WTC11 (cell line): Measurements from ENCODE around the gene NOL9. TPM values are rescaled to one million over a fixed set of nuclear protein-coding genes. Genes with fewer than 3 reads are reported as not detected.

Experiments used
- ESRRA ChIP-seq: sonication (generic); formaldehyde crosslinking; IDR thresholded peaks from 2 replicates; pipeline ENCODE4 v1.8.1; 2022; ENCODE audit warnings: mild to moderate bottlenecking, missing genetic modification reagents, borderline replicate concordance
- FOXK1 ChIP-seq: sonication (generic); formaldehyde crosslinking; IDR thresholded peaks from 2 replicates; pipeline ENCODE4 v1.8.0; 2022; ENCODE audit warnings: mild to moderate bottlenecking, moderate library complexity, missing genetic modification reagents
- FOXP1 ChIP-seq: sonication (generic); formaldehyde crosslinking; IDR thresholded peaks from 2 replicates; pipeline ENCODE4 v1.8.0; 2022; ENCODE audit warnings: missing genetic modification reagents, mild to moderate bottlenecking, moderate library complexity, borderline replicate concordance
- GTF2I ChIP-seq: fragments of 250-450 bp; sonication (Bioruptor Pico); conservative IDR thresholded peaks from 2 replicates; pipeline ENCODE4 v1.4.0; 2021; ENCODE audit warnings: mild to moderate bottlenecking
- MXD4 ChIP-seq: fragments of 250-450 bp; sonication (Bioruptor Pico); IDR thresholded peaks from 2 replicates; pipeline ENCODE4 v1.8.0; 2021; ENCODE audit warnings: mild to moderate bottlenecking, moderate library complexity, borderline replicate concordance
- NFATC4 ChIP-seq: fragments of 250-450 bp; sonication (Bioruptor Pico); IDR thresholded peaks from 2 replicates; pipeline ENCODE4 v1.9.0; 2021; ENCODE audit warnings: mild to moderate bottlenecking
- ZNF121 ChIP-seq: sonication (generic); formaldehyde crosslinking; IDR thresholded peaks from 2 replicates; pipeline ENCODE4 v1.8.0; 2023; ENCODE audit warnings: missing genetic modification reagents
- ZNF232 ChIP-seq: sonication (generic); formaldehyde crosslinking; IDR thresholded peaks from 2 replicates; pipeline ENCODE4 v1.8.0; 2022; ENCODE audit warnings: mild to moderate bottlenecking, missing genetic modification reagents
- ZNF317 ChIP-seq: sonication (generic); formaldehyde crosslinking; IDR thresholded peaks from 2 replicates; pipeline ENCODE4 v1.8.1; 2023; ENCODE audit warnings: low read depth, mild to moderate bottlenecking, moderate library complexity, missing genetic modification reagents, borderline replicate concordance
- ZNF423 ChIP-seq: fragments of 250-450 bp; sonication (Bioruptor Pico); IDR thresholded peaks from 2 replicates; pipeline ENCODE4 v2.1.2; 2022; ENCODE audit warnings: mild to moderate bottlenecking, moderate library complexity
- total RNA-seq: library from RNA; stranded (reverse); gene quantifications from 3 replicates; pipeline ENCODE4 v1.2.3, GENCODE V29; 2021
- TF ChIP-seq, protein P1 (sequence below): fragments of 200-600 bp; IDR thresholded peaks from 2 replicates; pipeline ENCODE4 v1.8.0; 2022; ENCODE audit warnings: antibody characterized with exemption
- TF ChIP-seq, protein P2 (sequence below): sonication (generic); formaldehyde crosslinking; conservative IDR thresholded peaks from 2 replicates; pipeline ENCODE4 v1.8.1; 2023; ENCODE audit warnings: mild to moderate bottlenecking, low read depth, missing genetic modification reagents, moderate library complexity
- TF ChIP-seq, protein P3 (sequence below): fragments of 250-450 bp; sonication (Bioruptor Pico); IDR thresholded peaks from 2 replicates; pipeline ENCODE4 v2.1.2; 2022; ENCODE audit warnings: mild to moderate bottlenecking, moderate library complexity
- TF ChIP-seq, protein P4 (sequence below): sonication (generic); formaldehyde crosslinking; IDR thresholded peaks from 2 replicates; pipeline ENCODE4 v1.8.0; 2022; ENCODE audit warnings: mild to moderate bottlenecking, missing genetic modification reagents
- TF ChIP-seq, protein P5 (sequence below): sonication (generic); formaldehyde crosslinking; IDR thresholded peaks from 2 replicates; pipeline ENCODE4 v1.8.1; 2022; ENCODE audit warnings: missing genetic modification reagents, borderline replicate concordance
- TF ChIP-seq, protein P6 (sequence below): fragments of 250-450 bp; sonication (Bioruptor Pico); IDR thresholded peaks from 2 replicates; pipeline ENCODE4 v1.9.0; 2021; ENCODE audit warnings: mild to moderate bottlenecking, borderline replicate concordance
- TF ChIP-seq, protein P7 (sequence below): sonication (generic); formaldehyde crosslinking; IDR thresholded peaks from 2 replicates; pipeline ENCODE4 v1.8.1; 2022; ENCODE audit warnings: low read depth, missing genetic modification reagents, borderline replicate concordance
- TF ChIP-seq, protein P8 (sequence below): sonication (generic); formaldehyde crosslinking; IDR thresholded peaks from 2 replicates; pipeline ENCODE4 v1.8.0; 2023; ENCODE audit warnings: mild to moderate bottlenecking, missing genetic modification reagents

Gene NOL9
- total RNA-seq, 1 experiment from 2014 or later, result 37.4 TPM

DNA sequence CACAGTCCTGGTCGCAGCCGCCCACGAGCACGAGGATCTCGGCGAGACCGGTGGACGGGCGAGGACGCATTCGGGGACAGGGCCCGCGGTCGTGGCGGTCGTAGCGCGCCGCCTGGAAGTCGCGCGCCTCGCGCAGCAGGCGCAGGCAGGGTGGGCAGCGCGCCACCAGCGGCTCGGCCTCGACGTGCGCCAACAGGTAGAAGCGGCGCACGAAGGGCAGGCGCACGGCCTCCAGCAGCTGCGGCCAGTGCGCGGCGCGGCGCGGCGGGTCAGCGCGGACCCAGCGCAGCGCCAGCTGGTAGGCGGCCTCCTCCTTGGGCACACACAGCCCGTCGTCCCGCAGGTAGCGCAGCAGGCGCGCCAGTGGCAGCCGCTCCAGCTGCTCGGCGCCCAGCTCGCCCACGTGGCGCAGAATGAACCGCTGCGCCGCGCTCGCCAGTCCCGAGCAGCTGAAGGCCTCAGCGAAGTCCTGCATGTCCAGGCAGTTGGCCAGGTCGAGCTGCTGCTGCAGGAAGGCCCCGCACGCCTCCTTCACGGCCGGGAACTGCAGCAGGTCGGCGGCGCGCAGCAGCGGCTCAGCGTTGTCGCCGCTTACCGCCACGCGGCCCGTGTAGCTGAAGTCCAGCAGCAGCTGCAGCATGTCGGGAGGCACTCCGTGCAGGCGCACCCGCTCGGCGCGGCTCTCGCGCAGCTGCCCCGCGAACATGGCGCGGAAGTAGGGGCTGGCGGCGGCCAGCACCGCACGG, 47.8 kb upstream of the NOL9 start (continued):
- TF ChIP-seq, protein P1, sequence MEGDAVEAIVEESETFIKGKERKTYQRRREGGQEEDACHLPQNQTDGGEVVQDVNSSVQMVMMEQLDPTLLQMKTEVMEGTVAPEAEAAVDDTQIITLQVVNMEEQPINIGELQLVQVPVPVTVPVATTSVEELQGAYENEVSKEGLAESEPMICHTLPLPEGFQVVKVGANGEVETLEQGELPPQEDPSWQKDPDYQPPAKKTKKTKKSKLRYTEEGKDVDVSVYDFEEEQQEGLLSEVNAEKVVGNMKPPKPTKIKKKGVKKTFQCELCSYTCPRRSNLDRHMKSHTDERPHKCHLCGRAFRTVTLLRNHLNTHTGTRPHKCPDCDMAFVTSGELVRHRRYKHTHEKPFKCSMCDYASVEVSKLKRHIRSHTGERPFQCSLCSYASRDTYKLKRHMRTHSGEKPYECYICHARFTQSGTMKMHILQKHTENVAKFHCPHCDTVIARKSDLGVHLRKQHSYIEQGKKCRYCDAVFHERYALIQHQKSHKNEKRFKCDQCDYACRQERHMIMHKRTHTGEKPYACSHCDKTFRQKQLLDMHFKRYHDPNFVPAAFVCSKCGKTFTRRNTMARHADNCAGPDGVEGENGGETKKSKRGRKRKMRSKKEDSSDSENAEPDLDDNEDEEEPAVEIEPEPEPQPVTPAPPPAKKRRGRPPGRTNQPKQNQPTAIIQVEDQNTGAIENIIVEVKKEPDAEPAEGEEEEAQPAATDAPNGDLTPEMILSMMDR, result no peak
- TF ChIP-seq NFATC4 (CRISPR knock-in tag) (no peak; the same call in 1 of the 2 replicates), ZNF423 (CRISPR knock-in tag) (no peak), FOXP1 (CRISPR knock-in tag) (peak; percentile 95), GTF2I (CRISPR knock-in tag) (no peak), MXD4 (CRISPR knock-in tag) (no peak), FOXK1 (CRISPR knock-in tag) (peak; percentile 70), ZNF317 (CRISPR knock-in tag) (no peak), ESRRA (CRISPR knock-in tag) (peak; percentile 16; the same call in 1 of the 2 replicates), ZNF232 (CRISPR knock-in tag) (no peak), ZNF121 (peak; percentile 81; the same call in 1 of the 2 replicates)
- TF ChIP-seq, protein P2, sequence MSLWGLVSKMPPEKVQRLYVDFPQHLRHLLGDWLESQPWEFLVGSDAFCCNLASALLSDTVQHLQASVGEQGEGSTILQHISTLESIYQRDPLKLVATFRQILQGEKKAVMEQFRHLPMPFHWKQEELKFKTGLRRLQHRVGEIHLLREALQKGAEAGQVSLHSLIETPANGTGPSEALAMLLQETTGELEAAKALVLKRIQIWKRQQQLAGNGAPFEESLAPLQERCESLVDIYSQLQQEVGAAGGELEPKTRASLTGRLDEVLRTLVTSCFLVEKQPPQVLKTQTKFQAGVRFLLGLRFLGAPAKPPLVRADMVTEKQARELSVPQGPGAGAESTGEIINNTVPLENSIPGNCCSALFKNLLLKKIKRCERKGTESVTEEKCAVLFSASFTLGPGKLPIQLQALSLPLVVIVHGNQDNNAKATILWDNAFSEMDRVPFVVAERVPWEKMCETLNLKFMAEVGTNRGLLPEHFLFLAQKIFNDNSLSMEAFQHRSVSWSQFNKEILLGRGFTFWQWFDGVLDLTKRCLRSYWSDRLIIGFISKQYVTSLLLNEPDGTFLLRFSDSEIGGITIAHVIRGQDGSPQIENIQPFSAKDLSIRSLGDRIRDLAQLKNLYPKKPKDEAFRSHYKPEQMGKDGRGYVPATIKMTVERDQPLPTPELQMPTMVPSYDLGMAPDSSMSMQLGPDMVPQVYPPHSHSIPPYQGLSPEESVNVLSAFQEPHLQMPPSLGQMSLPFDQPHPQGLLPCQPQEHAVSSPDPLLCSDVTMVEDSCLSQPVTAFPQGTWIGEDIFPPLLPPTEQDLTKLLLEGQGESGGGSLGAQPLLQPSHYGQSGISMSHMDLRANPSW (CRISPR knock-in tag), result no peak
- TF ChIP-seq, protein P3, sequence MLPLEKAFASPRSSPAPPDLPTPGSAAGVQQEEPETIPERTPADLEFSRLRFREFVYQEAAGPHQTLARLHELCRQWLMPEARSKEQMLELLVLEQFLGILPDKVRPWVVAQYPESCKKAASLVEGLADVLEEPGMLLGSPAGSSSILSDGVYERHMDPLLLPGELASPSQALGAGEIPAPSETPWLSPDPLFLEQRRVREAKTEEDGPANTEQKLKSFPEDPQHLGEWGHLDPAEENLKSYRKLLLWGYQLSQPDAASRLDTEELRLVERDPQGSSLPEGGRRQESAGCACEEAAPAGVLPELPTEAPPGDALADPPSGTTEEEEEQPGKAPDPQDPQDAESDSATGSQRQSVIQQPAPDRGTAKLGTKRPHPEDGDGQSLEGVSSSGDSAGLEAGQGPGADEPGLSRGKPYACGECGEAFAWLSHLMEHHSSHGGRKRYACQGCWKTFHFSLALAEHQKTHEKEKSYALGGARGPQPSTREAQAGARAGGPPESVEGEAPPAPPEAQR (CRISPR knock-in tag), result no peak
- TF ChIP-seq, protein P4, sequence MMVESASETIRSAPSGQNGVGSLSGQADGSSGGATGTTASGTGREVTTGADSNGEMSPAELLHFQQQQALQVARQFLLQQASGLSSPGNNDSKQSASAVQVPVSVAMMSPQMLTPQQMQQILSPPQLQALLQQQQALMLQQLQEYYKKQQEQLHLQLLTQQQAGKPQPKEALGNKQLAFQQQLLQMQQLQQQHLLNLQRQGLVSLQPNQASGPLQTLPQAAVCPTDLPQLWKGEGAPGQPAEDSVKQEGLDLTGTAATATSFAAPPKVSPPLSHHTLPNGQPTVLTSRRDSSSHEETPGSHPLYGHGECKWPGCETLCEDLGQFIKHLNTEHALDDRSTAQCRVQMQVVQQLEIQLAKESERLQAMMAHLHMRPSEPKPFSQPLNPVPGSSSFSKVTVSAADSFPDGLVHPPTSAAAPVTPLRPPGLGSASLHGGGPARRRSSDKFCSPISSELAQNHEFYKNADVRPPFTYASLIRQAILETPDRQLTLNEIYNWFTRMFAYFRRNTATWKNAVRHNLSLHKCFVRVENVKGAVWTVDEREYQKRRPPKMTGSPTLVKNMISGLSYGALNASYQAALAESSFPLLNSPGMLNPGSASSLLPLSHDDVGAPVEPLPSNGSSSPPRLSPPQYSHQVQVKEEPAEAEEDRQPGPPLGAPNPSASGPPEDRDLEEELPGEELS, result peak; percentile 84; the same call in 1 of the 2 replicates
- TF ChIP-seq, protein P5, sequence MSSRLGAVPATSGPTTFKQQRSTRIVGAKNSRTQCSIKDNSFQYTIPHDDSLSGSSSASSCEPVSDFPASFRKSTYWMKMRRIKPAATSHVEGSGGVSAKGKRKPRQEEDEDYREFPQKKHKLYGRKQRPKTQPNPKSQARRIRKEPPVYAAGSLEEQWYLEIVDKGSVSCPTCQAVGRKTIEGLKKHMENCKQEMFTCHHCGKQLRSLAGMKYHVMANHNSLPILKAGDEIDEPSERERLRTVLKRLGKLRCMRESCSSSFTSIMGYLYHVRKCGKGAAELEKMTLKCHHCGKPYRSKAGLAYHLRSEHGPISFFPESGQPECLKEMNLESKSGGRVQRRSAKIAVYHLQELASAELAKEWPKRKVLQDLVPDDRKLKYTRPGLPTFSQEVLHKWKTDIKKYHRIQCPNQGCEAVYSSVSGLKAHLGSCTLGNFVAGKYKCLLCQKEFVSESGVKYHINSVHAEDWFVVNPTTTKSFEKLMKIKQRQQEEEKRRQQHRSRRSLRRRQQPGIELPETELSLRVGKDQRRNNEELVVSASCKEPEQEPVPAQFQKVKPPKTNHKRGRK, result no peak
- TF ChIP-seq, protein P6, sequence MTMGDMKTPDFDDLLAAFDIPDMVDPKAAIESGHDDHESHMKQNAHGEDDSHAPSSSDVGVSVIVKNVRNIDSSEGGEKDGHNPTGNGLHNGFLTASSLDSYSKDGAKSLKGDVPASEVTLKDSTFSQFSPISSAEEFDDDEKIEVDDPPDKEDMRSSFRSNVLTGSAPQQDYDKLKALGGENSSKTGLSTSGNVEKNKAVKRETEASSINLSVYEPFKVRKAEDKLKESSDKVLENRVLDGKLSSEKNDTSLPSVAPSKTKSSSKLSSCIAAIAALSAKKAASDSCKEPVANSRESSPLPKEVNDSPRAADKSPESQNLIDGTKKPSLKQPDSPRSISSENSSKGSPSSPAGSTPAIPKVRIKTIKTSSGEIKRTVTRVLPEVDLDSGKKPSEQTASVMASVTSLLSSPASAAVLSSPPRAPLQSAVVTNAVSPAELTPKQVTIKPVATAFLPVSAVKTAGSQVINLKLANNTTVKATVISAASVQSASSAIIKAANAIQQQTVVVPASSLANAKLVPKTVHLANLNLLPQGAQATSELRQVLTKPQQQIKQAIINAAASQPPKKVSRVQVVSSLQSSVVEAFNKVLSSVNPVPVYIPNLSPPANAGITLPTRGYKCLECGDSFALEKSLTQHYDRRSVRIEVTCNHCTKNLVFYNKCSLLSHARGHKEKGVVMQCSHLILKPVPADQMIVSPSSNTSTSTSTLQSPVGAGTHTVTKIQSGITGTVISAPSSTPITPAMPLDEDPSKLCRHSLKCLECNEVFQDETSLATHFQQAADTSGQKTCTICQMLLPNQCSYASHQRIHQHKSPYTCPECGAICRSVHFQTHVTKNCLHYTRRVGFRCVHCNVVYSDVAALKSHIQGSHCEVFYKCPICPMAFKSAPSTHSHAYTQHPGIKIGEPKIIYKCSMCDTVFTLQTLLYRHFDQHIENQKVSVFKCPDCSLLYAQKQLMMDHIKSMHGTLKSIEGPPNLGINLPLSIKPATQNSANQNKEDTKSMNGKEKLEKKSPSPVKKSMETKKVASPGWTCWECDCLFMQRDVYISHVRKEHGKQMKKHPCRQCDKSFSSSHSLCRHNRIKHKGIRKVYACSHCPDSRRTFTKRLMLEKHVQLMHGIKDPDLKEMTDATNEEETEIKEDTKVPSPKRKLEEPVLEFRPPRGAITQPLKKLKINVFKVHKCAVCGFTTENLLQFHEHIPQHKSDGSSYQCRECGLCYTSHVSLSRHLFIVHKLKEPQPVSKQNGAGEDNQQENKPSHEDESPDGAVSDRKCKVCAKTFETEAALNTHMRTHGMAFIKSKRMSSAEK (CRISPR knock-in tag), result no peak
- TF ChIP-seq, protein P7, sequence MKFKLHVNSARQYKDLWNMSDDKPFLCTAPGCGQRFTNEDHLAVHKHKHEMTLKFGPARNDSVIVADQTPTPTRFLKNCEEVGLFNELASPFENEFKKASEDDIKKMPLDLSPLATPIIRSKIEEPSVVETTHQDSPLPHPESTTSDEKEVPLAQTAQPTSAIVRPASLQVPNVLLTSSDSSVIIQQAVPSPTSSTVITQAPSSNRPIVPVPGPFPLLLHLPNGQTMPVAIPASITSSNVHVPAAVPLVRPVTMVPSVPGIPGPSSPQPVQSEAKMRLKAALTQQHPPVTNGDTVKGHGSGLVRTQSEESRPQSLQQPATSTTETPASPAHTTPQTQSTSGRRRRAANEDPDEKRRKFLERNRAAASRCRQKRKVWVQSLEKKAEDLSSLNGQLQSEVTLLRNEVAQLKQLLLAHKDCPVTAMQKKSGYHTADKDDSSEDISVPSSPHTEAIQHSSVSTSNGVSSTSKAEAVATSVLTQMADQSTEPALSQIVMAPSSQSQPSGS, result no peak
- TF ChIP-seq, protein P8, sequence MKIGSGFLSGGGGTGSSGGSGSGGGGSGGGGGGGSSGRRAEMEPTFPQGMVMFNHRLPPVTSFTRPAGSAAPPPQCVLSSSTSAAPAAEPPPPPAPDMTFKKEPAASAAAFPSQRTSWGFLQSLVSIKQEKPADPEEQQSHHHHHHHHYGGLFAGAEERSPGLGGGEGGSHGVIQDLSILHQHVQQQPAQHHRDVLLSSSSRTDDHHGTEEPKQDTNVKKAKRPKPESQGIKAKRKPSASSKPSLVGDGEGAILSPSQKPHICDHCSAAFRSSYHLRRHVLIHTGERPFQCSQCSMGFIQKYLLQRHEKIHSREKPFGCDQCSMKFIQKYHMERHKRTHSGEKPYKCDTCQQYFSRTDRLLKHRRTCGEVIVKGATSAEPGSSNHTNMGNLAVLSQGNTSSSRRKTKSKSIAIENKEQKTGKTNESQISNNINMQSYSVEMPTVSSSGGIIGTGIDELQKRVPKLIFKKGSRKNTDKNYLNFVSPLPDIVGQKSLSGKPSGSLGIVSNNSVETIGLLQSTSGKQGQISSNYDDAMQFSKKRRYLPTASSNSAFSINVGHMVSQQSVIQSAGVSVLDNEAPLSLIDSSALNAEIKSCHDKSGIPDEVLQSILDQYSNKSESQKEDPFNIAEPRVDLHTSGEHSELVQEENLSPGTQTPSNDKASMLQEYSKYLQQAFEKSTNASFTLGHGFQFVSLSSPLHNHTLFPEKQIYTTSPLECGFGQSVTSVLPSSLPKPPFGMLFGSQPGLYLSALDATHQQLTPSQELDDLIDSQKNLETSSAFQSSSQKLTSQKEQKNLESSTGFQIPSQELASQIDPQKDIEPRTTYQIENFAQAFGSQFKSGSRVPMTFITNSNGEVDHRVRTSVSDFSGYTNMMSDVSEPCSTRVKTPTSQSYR (CRISPR knock-in tag), result no peak
